GM12878 (cell line): ENCODE data around the gene ENOX2. TPM values are rescaled to one million over a fixed set of nuclear protein-coding genes. Genes with fewer than 3 reads are reported as not detected.

Experiments used
- ATAC-seq: fragments of 200-7000 bp; cut with Tn5 transposase; 3 replicates; pipeline ENCODE4 v1.9.1; 2020; ENCODE audit warnings: mild to moderate bottlenecking, moderate library complexity
- BruUV-seq: library from RNA; stranded (reverse); fragments of 400-500 nt; replicated peaks from 2 replicates; lab custom pipeline; 2021; lab: Mats Ljungman, UMichigan
- CTCF ChIA-PET: fragments of 300-600 bp; sonication (Branson Sonifier 250); formaldehyde crosslinking; extraction: SDS; loops from one replicate; lab custom pipeline; 2021; ENCODE audit warnings: inconsistent platforms; lab: Yijun Ruan, JAX
- POLR2A ChIA-PET: fragments of 350-600 bp; formaldehyde crosslinking; extraction: SDS; loops from one replicate; lab custom pipeline; 2021; ENCODE audit warnings: inconsistent platforms; lab: Charles Lee
- RAD21 ChIA-PET: fragments of 300-600 bp; sonication (Branson Sonifier 250); formaldehyde crosslinking; loops from one replicate; lab custom pipeline; 2023; ENCODE audit warnings: antibody characterized with exemption; ENCODE audit not compliant: unreplicated experiment; lab: Charles Lee
- SMC1A ChIA-PET: fragments of 300-600 bp; sonication (Branson Sonifier 250); formaldehyde crosslinking; loops from one replicate; lab custom pipeline; 2023; ENCODE audit not compliant: unreplicated experiment, uncharacterized antibody; lab: Charles Lee
- DNase-seq: peaks from one replicate; pipeline ENCODE4 v3.0.0-alpha.2; 2011; ENCODE audit warnings: low read depth, low spot score
- FAIRE-seq: peaks from 3 replicates; lab custom pipeline; 2011; peaks lifted over from hg19 to GRCh38; lab: Jason Lieb, UNC
- H2AFZ ChIP-seq: 2 replicates; pipeline ENCODE4 v1.6.0; 2011; ENCODE audit warnings: low read depth, low read length, control low read depth; ENCODE audit not compliant: control insufficient read depth
- H3K27ac ChIP-seq: 2 replicates; pipeline ENCODE4 v1.5.1; 2011; ENCODE audit warnings: control low read depth; ENCODE audit not compliant: control insufficient read depth, insufficient read depth
- H3K27me3 ChIP-seq, 2 experiments: replicated peaks in 1 of 2; 2 replicates each; pipeline versions ENCODE4 v1.6.0 to v1.6.1; 2011; ENCODE audit warnings: low read length in 1 of 2; ENCODE audit not compliant: control insufficient read depth in 2 of 2, insufficient read depth in 2 of 2
- H3K36me3 ChIP-seq, 2 experiments: 2 replicates each; pipeline ENCODE4 v1.5.1; 2011; ENCODE audit warnings: low read length in 1 of 2; ENCODE audit not compliant: control insufficient read depth in 2 of 2, insufficient read depth in 2 of 2
- H3K4me1 ChIP-seq: 2 replicates; pipeline ENCODE4 v1.6.1; 2011; ENCODE audit warnings: mild to moderate bottlenecking, low read length, moderate library complexity, mixed read lengths; ENCODE audit not compliant: control insufficient read depth, insufficient read depth
- H3K4me2 ChIP-seq: 2 replicates; pipeline ENCODE4 v1.6.0; 2011; ENCODE audit warnings: control low read depth; ENCODE audit not compliant: control insufficient read depth, insufficient read depth
- H3K4me3 ChIP-seq: fragments of 200-600 bp; sonication (generic); 2 replicates; pipeline ENCODE4 v1.5.1; 2016
- H3K79me2 ChIP-seq: 2 replicates; pipeline ENCODE4 v1.6.0; 2011; ENCODE audit warnings: low read length; ENCODE audit not compliant: control insufficient read depth, insufficient read depth
- H3K9ac ChIP-seq: 2 replicates; pipeline ENCODE4 v1.8.0; 2011; ENCODE audit warnings: low read length, control low read depth, mixed read lengths; ENCODE audit not compliant: control insufficient read depth, insufficient read depth
- H3K9me3 ChIP-seq: replicated peaks from 3 replicates; pipeline ENCODE4 v1.5.1; 2011; ENCODE audit warnings: mild to moderate bottlenecking, low read length; ENCODE audit not compliant: control insufficient read depth, insufficient read depth
- H4K20me1 ChIP-seq: 2 replicates; pipeline ENCODE4 v1.6.0; 2011; ENCODE audit not compliant: control insufficient read depth, insufficient read depth
- JUNB ChIP-seq: IDR thresholded peaks from 2 replicates; pipeline ENCODE4 v1.6.1; 2016; ENCODE audit warnings: antibody characterized with exemption, mild to moderate bottlenecking
- MEF2A ChIP-seq: IDR thresholded peaks from 2 replicates; pipeline ENCODE4 v1.6.1; 2011; ENCODE audit warnings: low read depth, mild to moderate bottlenecking, low read length, moderate library complexity; ENCODE audit not compliant: insufficient read depth
- NR2F1 ChIP-seq: fragments of 450-650 bp; conservative IDR thresholded peaks from 2 replicates; pipeline ENCODE4 v1.6.1; 2017; ENCODE audit warnings: mild to moderate bottlenecking
- POLR2A ChIP-seq: IDR thresholded peaks from 2 replicates; pipeline ENCODE4 v1.6.1; 2011; ENCODE audit warnings: low read depth, mild to moderate bottlenecking, low read length
- RUNX3 ChIP-seq: IDR thresholded peaks from 2 replicates; pipeline ENCODE4 v1.6.1; 2012; ENCODE audit warnings: low read length, inconsistent platforms
- WGBS: methylation state at CpG from one replicate; pipeline ENCODE4 v1.1.6; 2016; ENCODE audit warnings: low lambda C conversion rate; ENCODE audit not compliant: insufficient replicate concordance, insufficient coverage; ENCODE audit errors: missing lambda C conversion rate; 5-methylcytosine and 5-hydroxymethylcytosine counted together
- in situ Hi-C: fragments of 300-500 bp; cut with MboI; formaldehyde crosslinking; loops from 9 replicates; pipeline ENCODE4 v1.14.3; 2018; ENCODE audit warnings: mixed read lengths
- intact Hi-C: fragments of 100-400 bp; cut with micrococcal nuclease; formaldehyde crosslinking; loops from one replicate; pipeline ENCODE4 v1.14.2; 2022; ENCODE audit not compliant: unreplicated experiment
- polyA plus RNA-seq, 11 experiments: library from polyadenylated mRNA; depleted of rRNA in 4 of 11; unstranded in 6 of 11; stranded (reverse) in 5 of 11; fragments of >200 nt; fragmentation: Nextera tagmentation in 4 of 11; fragmentation: Illumina TruSeq in 1 of 11; extraction: Ambion mirVana in 4 of 11; extraction: Trizol in 1 of 11; gene quantifications; 1 replicate in 1 of 11; 2 replicates in 10 of 11; pipeline versions ENCODE4 v1.2.1 to v1.2.3, GENCODE V29; 2011 to 2016; ENCODE audit warnings: inconsistent platforms in 2 of 11, missing spikeins in 2 of 11, low read depth in 1 of 11
- total RNA-seq, 4 experiments: library from RNA; depleted of rRNA in 3 of 4; stranded (reverse); fragments of >200 nt in 3 of 4; fragmentation: Illumina TruSeq in 1 of 4; extraction: Trizol in 1 of 4; gene quantifications; 2 replicates each; pipeline versions ENCODE4 v1.2.1 to v1.2.3, GENCODE V29; 2013 to 2021
- TF ChIP-seq, protein P1 (sequence below): IDR thresholded peaks from 2 replicates; pipeline ENCODE4 v1.6.1; 2012; ENCODE audit warnings: improper control_type of control experiment, low read depth, low read length; ENCODE audit not compliant: insufficient replicate concordance
- TF ChIP-seq, protein P2 (sequence below): fragments of 450-650 bp; IDR thresholded peaks from 2 replicates; pipeline ENCODE4 v1.6.1; 2017; ENCODE audit warnings: mild to moderate bottlenecking, moderate library complexity
- TF ChIP-seq, protein P3 (sequence below): fragments of 450-650 bp; formaldehyde crosslinking; IDR thresholded peaks from 2 replicates; pipeline ENCODE4 v1.4.0; 2020; ENCODE audit warnings: mild to moderate bottlenecking, moderate library complexity

The ENOX2 gene
- total and polyA plus RNA-seq, 10 of the 15 experiments (the other 5 are each of a cell fraction or from before 2014, with no cell fraction given) = 3.2 to 13.0 (median 7.7) TPM

DNA sequence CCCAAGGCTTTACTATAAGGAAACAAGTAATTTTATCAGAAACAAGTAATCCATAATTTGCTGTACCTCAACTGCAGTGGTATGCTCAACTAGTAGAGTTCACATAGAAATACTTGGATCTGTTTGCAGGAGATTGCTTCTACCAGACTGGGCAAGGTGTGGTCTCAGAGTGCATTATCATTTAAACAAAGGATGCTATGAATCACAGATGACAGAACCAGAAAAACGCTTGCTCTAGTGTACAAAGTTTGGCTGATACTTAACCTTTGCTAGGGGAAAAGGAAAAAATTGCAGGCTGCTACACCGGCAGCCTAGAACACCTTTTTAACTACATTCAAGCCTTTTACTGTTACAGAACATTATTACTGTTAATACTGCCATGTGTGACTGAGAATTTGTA lies 97.1 kb downstream of the ENOX2 start (continued):
- TF ChIP-seq, protein P1, sequence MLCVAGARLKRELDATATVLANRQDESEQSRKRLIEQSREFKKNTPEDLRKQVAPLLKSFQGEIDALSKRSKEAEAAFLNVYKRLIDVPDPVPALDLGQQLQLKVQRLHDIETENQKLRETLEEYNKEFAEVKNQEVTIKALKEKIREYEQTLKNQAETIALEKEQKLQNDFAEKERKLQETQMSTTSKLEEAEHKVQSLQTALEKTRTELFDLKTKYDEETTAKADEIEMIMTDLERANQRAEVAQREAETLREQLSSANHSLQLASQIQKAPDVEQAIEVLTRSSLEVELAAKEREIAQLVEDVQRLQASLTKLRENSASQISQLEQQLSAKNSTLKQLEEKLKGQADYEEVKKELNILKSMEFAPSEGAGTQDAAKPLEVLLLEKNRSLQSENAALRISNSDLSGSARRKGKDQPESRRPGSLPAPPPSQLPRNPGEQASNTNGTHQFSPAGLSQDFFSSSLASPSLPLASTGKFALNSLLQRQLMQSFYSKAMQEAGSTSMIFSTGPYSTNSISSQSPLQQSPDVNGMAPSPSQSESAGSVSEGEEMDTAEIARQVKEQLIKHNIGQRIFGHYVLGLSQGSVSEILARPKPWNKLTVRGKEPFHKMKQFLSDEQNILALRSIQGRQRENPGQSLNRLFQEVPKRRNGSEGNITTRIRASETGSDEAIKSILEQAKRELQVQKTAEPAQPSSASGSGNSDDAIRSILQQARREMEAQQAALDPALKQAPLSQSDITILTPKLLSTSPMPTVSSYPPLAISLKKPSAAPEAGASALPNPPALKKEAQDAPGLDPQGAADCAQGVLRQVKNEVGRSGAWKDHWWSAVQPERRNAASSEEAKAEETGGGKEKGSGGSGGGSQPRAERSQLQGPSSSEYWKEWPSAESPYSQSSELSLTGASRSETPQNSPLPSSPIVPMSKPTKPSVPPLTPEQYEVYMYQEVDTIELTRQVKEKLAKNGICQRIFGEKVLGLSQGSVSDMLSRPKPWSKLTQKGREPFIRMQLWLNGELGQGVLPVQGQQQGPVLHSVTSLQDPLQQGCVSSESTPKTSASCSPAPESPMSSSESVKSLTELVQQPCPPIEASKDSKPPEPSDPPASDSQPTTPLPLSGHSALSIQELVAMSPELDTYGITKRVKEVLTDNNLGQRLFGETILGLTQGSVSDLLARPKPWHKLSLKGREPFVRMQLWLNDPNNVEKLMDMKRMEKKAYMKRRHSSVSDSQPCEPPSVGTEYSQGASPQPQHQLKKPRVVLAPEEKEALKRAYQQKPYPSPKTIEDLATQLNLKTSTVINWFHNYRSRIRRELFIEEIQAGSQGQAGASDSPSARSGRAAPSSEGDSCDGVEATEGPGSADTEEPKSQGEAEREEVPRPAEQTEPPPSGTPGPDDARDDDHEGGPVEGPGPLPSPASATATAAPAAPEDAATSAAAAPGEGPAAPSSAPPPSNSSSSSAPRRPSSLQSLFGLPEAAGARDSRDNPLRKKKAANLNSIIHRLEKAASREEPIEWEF = no peak
- TF ChIP-seq MEF2A = no peak
- TF ChIP-seq, all 136 proteins: peak for 0

DNA sequence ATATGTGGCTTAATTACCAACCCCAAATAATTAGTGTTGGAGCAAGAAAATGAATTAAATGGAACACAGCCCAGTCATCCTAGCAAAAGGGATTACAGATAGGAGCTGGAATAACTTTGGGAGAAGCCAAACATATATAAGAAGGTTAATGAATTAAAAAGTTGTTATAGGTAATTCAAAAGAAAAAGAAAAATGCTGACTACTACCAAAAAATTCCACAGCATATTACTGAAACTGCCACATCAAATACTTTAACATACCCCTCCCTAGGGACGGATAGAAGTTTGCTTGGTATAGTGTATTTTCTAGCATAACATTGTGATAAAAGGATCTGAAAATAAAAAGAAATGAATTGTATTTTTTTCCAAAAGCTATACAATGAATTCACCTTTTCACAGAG lies 99.5 kb downstream of the ENOX2 start:
- in situ Hi-C loops (no loop called here), intact Hi-C loops (no loop called here)
- Histone ChIP-seq H3K36me3 (no peaks in the 10 kb centered on the region), H3K4me2 (no peak overlapping the region), H3K4me3 (no peak overlapping the region), H3K27me3 (no peaks in the 10 kb centered on the region), H3K4me1 (no peaks in the 10 kb centered on the region), H3K9me3 (no peaks in the 10 kb centered on the region), H3K9ac (no peak overlapping the region), H4K20me1 (no peaks in the 10 kb centered on the region), H2AFZ (no peak overlapping the region), H3K27ac (no peak overlapping the region), H3K79me2 (no peaks in the 10 kb centered on the region)
- FAIRE-seq (no peak), ATAC-seq (no peak), DNase-seq (no peak)
- no TSS peak for BruUV-seq
- 38% methylated on average over 1 of the region's 1 CpG for WGBS
- ChIA-PET SMC1A (no interaction called here), CTCF (no interaction called here), RAD21 (no interaction called here), POLR2A (no interaction called here)
- TF ChIP-seq, protein P2, sequence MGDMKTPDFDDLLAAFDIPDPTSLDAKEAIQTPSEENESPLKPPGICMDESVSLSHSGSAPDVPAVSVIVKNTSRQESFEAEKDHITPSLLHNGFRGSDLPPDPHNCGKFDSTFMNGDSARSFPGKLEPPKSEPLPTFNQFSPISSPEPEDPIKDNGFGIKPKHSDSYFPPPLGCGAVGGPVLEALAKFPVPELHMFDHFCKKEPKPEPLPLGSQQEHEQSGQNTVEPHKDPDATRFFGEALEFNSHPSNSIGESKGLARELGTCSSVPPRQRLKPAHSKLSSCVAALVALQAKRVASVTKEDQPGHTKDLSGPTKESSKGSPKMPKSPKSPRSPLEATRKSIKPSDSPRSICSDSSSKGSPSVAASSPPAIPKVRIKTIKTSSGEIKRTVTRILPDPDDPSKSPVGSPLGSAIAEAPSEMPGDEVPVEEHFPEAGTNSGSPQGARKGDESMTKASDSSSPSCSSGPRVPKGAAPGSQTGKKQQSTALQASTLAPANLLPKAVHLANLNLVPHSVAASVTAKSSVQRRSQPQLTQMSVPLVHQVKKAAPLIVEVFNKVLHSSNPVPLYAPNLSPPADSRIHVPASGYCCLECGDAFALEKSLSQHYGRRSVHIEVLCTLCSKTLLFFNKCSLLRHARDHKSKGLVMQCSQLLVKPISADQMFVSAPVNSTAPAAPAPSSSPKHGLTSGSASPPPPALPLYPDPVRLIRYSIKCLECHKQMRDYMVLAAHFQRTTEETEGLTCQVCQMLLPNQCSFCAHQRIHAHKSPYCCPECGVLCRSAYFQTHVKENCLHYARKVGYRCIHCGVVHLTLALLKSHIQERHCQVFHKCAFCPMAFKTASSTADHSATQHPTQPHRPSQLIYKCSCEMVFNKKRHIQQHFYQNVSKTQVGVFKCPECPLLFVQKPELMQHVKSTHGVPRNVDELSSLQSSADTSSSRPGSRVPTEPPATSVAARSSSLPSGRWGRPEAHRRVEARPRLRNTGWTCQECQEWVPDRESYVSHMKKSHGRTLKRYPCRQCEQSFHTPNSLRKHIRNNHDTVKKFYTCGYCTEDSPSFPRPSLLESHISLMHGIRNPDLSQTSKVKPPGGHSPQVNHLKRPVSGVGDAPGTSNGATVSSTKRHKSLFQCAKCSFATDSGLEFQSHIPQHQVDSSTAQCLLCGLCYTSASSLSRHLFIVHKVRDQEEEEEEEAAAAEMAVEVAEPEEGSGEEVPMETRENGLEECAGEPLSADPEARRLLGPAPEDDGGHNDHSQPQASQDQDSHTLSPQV = no peak
- TF ChIP-seq POLR2A = no peak
- TF ChIP-seq RUNX3 = no peak
- no peak for TF ChIP-seq NR2F1
- no peak for TF ChIP-seq JUNB
- TF ChIP-seq, protein P3, sequence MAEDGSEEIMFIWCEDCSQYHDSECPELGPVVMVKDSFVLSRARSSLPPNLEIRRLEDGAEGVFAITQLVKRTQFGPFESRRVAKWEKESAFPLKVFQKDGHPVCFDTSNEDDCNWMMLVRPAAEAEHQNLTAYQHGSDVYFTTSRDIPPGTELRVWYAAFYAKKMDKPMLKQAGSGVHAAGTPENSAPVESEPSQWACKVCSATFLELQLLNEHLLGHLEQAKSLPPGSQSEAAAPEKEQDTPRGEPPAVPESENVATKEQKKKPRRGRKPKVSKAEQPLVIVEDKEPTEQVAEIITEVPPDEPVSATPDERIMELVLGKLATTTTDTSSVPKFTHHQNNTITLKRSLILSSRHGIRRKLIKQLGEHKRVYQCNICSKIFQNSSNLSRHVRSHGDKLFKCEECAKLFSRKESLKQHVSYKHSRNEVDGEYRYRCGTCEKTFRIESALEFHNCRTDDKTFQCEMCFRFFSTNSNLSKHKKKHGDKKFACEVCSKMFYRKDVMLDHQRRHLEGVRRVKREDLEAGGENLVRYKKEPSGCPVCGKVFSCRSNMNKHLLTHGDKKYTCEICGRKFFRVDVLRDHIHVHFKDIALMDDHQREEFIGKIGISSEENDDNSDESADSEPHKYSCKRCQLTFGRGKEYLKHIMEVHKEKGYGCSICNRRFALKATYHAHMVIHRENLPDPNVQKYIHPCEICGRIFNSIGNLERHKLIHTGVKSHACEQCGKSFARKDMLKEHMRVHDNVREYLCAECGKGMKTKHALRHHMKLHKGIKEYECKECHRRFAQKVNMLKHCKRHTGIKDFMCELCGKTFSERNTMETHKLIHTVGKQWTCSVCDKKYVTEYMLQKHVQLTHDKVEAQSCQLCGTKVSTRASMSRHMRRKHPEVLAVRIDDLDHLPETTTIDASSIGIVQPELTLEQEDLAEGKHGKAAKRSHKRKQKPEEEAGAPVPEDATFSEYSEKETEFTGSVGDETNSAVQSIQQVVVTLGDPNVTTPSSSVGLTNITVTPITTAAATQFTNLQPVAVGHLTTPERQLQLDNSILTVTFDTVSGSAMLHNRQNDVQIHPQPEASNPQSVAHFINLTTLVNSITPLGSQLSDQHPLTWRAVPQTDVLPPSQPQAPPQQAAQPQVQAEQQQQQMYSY = no peak
